ENCODE measurements around the gene WNT9B.

GRCh38 chr17:46820592-46821450, 30.6 kb upstream of the WNT9B start:
- TF ChIP-seq POLR2AphosphoS5 (IDR thresholded peaks at IDR 0.05; ENCODE audit: low read depth, low read length) (no peak), TAF1 (IDR thresholded peaks at IDR 0.05; ENCODE audit: borderline replicate concordance, insufficient read depth, low read length) (no peak), SIN3A (IDR thresholded peaks at IDR 0.05; ENCODE audit: borderline replicate concordance, insufficient read depth, low read length) (no peak), REST (IDR thresholded peaks at IDR 0.05; ENCODE audit: insufficient read depth in 1 of 2, low read depth in 2 of 2, low read length in 2 of 2) (no peak)
